HCT116 (cell line): ENCODE results near the gene ADAMTS9. TPM values are rescaled to one million over a fixed set of nuclear protein-coding genes. Genes with fewer than 3 reads are reported as not detected.

Experiments
- ATAC-seq: fragments of 200-7000 bp; cut with Tn5 transposase; 2 replicates; pipeline ENCODE4 v1.9.1; 2020; ENCODE audit warnings: mild to moderate bottlenecking, moderate library complexity
- BruUV-seq: library from RNA; stranded (reverse); fragments of 400-500 nt; replicated peaks from 2 replicates; lab custom pipeline; 2021; lab: Mats Ljungman, UMichigan
- CTCF ChIA-PET: fragments of 300-600 bp; sonication (Branson Sonifier 250); formaldehyde crosslinking; loops from one replicate; lab custom pipeline; 2021; ENCODE audit warnings: antibody characterized with exemption; lab: Charles Lee
- POLR2A ChIA-PET: fragments of 300-600, 350-600 bp; sonication (Branson Sonifier 250); formaldehyde crosslinking; loops from one replicate; lab custom pipeline; 2021; ENCODE audit warnings: antibody characterized with exemption; lab: Charles Lee
- RAD21 ChIA-PET, 2 experiments: fragments of 300-600 bp; sonication (Branson Sonifier 250); formaldehyde crosslinking; loops; one replicate each; lab custom pipeline; 2023; ENCODE audit warnings: low total read pairs in 2 of 2; ENCODE audit not compliant: uncharacterized antibody in 2 of 2, unreplicated experiment in 2 of 2, low non-redundant PET in 1 of 2; lab: Charles Lee
- DNase-seq: peaks from one replicate; pipeline ENCODE4 v3.0.0-alpha.2; 2010; ENCODE audit warnings: low read depth, low spot score
- H2AFZ ChIP-seq: fragments of 200-600 bp; shearing (Covaris generic), sonication (generic); 2 replicates; pipeline ENCODE4 v1.6.1; 2017; ENCODE audit warnings: low read depth, mixed run types, mixed read lengths, antibody characterized with exemption, low read length; ENCODE audit not compliant: poor library complexity, severe bottlenecking
- H3K27ac ChIP-seq: 2 replicates; pipeline ENCODE4 v1.5.1; 2012; ENCODE audit warnings: low read depth, low read length
- H3K27me3 ChIP-seq: fragments of 200-600 bp; sonication (generic); 2 replicates; pipeline ENCODE4 v1.6.1; 2016; ENCODE audit warnings: mixed run types, low read length, mixed read lengths; ENCODE audit not compliant: insufficient read depth
- H3K36me3 ChIP-seq, 2 experiments: fragments of 200-500 bp in 1 of 2; fragments of 200-600 bp in 1 of 2; sonication (Bioruptor generic) in 1 of 2; sonication (generic) in 1 of 2; 2 replicates each; pipeline versions ENCODE4 v1.5.1 to v1.6.1; 2014 to 2016; ENCODE audit warnings: low read length in 2 of 2, inconsistent platforms in 1 of 2, mixed read lengths in 1 of 2, mixed run types in 1 of 2; ENCODE audit not compliant: insufficient read depth in 2 of 2, control insufficient read depth in 1 of 2
- H3K4me1 ChIP-seq, 2 experiments: fragments of 200-600 bp in 1 of 2; sonication (generic) in 1 of 2; 2 replicates each; pipeline versions ENCODE4 v1.5.1 to v1.6.1; 2012 to 2017; ENCODE audit warnings: low read length in 2 of 2, inconsistent platforms in 1 of 2, mild to moderate bottlenecking in 1 of 2, mixed read lengths in 1 of 2, mixed run types in 1 of 2, moderate library complexity in 1 of 2; ENCODE audit not compliant: insufficient read depth in 2 of 2, control insufficient read depth in 1 of 2
- H3K4me2 ChIP-seq: fragments of 200-600 bp; sonication (generic); 2 replicates; pipeline ENCODE4 v1.6.1; 2017; ENCODE audit warnings: mixed run types, low read length, mixed read lengths
- H3K4me3 ChIP-seq, 2 experiments: fragments of 200-600 bp in 1 of 2; sonication (generic) in 1 of 2; replicated peaks in 1 of 2; 2 replicates each; pipeline ENCODE4 v1.5.1; 2011 to 2016; ENCODE audit warnings: low read length in 2 of 2, control low read depth in 1 of 2, low read depth in 1 of 2, mild to moderate bottlenecking in 1 of 2, mixed read lengths in 1 of 2, mixed run types in 1 of 2
- H3K79me2 ChIP-seq: fragments of 200-600 bp; sonication (generic); 2 replicates; pipeline ENCODE4 v1.6.1; 2017; ENCODE audit warnings: mild to moderate bottlenecking, mixed run types, low read length, moderate library complexity, mixed read lengths; ENCODE audit not compliant: insufficient read depth
- H3K9ac ChIP-seq: fragments of 200-600 bp; sonication (generic); 2 replicates; pipeline ENCODE4 v1.6.1; 2016; ENCODE audit warnings: low read length, mixed read lengths
- H3K9me2 ChIP-seq: fragments of 200-600 bp; sonication (generic), shearing (Covaris generic); 2 replicates; pipeline ENCODE4 v1.6.1; 2017; ENCODE audit warnings: mixed run types, mild to moderate bottlenecking, moderate library complexity; ENCODE audit not compliant: insufficient read depth
- H3K9me3 ChIP-seq, 2 experiments: fragments of 200-500 bp in 1 of 2; fragments of 200-600 bp in 1 of 2; sonication (Bioruptor generic) in 1 of 2; sonication (generic) in 1 of 2; 2 replicates each; pipeline ENCODE4 v1.6.1; 2014 to 2017; ENCODE audit warnings: low read length in 2 of 2, mixed read lengths in 2 of 2, inconsistent platforms in 1 of 2, low read depth in 1 of 2, mild to moderate bottlenecking in 1 of 2, mixed run types in 1 of 2, moderate library complexity in 1 of 2; ENCODE audit not compliant: control insufficient read depth in 1 of 2, insufficient read depth in 1 of 2
- H4K20me1 ChIP-seq: fragments of 200-600 bp; sonication (generic), shearing (Covaris generic); 2 replicates; pipeline ENCODE4 v1.6.1; 2017; ENCODE audit warnings: mixed run types, mild to moderate bottlenecking, moderate library complexity; ENCODE audit not compliant: insufficient read depth
- CBX3 ChIP-seq: IDR thresholded peaks from 2 replicates; pipeline ENCODE4 v1.6.1; 2012; ENCODE audit warnings: low read depth
- CEBPB ChIP-seq: IDR thresholded peaks from 2 replicates; pipeline ENCODE4 v1.6.1; 2012; ENCODE audit warnings: low read depth
- EGR1 ChIP-seq: IDR thresholded peaks from 2 replicates; pipeline ENCODE4 v1.6.1; 2012; ENCODE audit warnings: low read depth
- EZH2phosphoT487 ChIP-seq: fragments of 200-600 bp; IDR thresholded peaks from 2 replicates; pipeline ENCODE4 v1.6.1; 2018; ENCODE audit warnings: antibody characterized with exemption, borderline replicate concordance
- FOSL1 ChIP-seq: IDR thresholded peaks from 2 replicates; pipeline ENCODE4 v1.6.1; 2012; ENCODE audit warnings: low read depth
- JUND ChIP-seq: IDR thresholded peaks from 2 replicates; pipeline ENCODE4 v1.6.1; 2012
- POLR2A ChIP-seq: IDR thresholded peaks from 2 replicates; pipeline ENCODE4 v1.7.0; 2011; ENCODE audit warnings: borderline replicate concordance; ENCODE audit not compliant: insufficient read depth, insufficient read length; ENCODE audit errors: extremely low read depth
- POLR2AphosphoS5 ChIP-seq: IDR thresholded peaks from 2 replicates; pipeline ENCODE4 v1.6.1; 2011; ENCODE audit warnings: mild to moderate bottlenecking, low read depth, low read length, moderate library complexity
- RAD21 ChIP-seq: IDR thresholded peaks from 2 replicates; pipeline ENCODE4 v1.6.1; 2012; ENCODE audit warnings: low read depth, mild to moderate bottlenecking
- SP1 ChIP-seq: IDR thresholded peaks from 2 replicates; pipeline ENCODE4 v1.6.1; 2012; ENCODE audit warnings: low read depth
- TCF7L2 ChIP-seq: IDR thresholded peaks from 2 replicates; pipeline ENCODE4 v1.7.0; 2011; ENCODE audit warnings: borderline replicate concordance, inconsistent platforms; ENCODE audit not compliant: insufficient read depth, insufficient read length; ENCODE audit errors: extremely low read depth
- intact Hi-C: fragments of 100-400 bp; cut with micrococcal nuclease; formaldehyde crosslinking; loops from 2 replicates; pipeline ENCODE4 v1.10.0; 2022
- total RNA-seq: library from RNA; stranded (reverse); gene quantifications from one replicate; pipeline ENCODE4 v1.2.1, GENCODE V29; 2021; ENCODE audit not compliant: unreplicated experiment
- TF ChIP-seq, protein P1 (sequence below), 3 experiments: fragments of 200-600 bp in 1 of 3; sonication (generic) in 1 of 3; IDR thresholded peaks in 2 of 3; conservative IDR thresholded peaks in 1 of 3; 2 replicates each; pipeline ENCODE4 v1.5.1; 2012 to 2017; ENCODE audit warnings: low read depth in 2 of 3, low read length in 2 of 3, antibody characterized with exemption in 1 of 3, borderline replicate concordance in 1 of 3, control low read depth in 1 of 3, mild to moderate bottlenecking in 1 of 3, mixed read lengths in 1 of 3, mixed run types in 1 of 3, moderate library complexity in 1 of 3; ENCODE audit not compliant: insufficient read depth in 1 of 3
- TF ChIP-seq, protein P2 (sequence below): IDR thresholded peaks from 2 replicates; pipeline ENCODE4 v1.6.1; 2012; ENCODE audit warnings: low read depth

Gene ADAMTS9
- total RNA-seq, 1 experiment from 2014 or later, result 0.05 TPM

DNA sequence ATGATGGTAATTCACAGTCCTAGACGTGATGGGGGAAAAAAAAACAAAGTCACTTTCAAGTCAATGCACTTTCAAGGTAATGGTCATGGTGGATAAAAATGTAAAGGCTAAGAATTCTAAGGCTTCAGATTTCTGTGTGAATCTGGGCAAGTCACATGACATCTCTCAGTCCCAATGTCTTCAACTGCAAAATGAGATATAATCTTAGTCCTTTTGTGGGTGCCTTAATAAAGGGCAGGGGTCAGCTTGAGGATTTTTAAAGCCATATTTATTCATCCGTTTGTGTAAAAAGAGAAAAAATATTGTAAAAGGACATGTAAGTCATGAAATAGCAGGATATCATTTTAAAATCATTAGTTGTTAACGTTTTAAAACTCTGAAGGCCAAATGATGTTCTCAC lies 83.5 kb downstream of the ADAMTS9 start (continued):
- TF ChIP-seq, protein P1, sequence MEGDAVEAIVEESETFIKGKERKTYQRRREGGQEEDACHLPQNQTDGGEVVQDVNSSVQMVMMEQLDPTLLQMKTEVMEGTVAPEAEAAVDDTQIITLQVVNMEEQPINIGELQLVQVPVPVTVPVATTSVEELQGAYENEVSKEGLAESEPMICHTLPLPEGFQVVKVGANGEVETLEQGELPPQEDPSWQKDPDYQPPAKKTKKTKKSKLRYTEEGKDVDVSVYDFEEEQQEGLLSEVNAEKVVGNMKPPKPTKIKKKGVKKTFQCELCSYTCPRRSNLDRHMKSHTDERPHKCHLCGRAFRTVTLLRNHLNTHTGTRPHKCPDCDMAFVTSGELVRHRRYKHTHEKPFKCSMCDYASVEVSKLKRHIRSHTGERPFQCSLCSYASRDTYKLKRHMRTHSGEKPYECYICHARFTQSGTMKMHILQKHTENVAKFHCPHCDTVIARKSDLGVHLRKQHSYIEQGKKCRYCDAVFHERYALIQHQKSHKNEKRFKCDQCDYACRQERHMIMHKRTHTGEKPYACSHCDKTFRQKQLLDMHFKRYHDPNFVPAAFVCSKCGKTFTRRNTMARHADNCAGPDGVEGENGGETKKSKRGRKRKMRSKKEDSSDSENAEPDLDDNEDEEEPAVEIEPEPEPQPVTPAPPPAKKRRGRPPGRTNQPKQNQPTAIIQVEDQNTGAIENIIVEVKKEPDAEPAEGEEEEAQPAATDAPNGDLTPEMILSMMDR (IDR thresholded peaks at IDR 0.05 in 2 of 3, conservative IDR thresholded peaks at IDR 0.05 in 1 of 3; ENCODE audit: borderline replicate concordance in 1 of 3, insufficient read depth in 1 of 3, low read depth in 2 of 3, low read length in 2 of 3), result no peak
- TF ChIP-seq JUND (no peak), SP1 (no peak), RAD21 (no peak), CEBPB (no peak)

DNA sequence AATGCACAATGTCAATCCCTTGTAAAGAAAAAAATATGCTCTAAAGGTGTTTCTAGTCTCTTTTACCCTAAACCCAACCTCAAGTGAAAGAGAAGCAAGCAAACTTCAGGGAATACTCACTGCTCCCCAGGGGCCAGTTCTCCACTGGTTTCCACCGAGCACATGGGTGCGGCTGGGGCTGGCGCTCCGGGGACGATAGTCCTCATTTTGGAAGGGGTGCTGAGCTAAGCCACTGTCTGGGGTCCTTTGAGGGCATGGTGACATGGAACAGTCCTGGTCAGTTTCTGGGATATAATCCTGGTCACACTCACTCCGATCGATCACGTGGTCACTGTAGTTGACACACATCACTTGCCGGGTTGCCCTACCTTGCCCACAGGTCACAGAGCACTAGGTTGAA lies 86.0 kb downstream of the ADAMTS9 start:
- ChIA-PET RAD21 (no interaction called here), POLR2A (no interaction called here), CTCF (no interaction called here)
- no peaks in the 10 kb centered on the region for H3K4me1 ChIP-seq
- TF ChIP-seq EZH2phosphoT487 (no peak), JUND (no peak), EGR1 (no peak), RAD21 (no peak), FOSL1 (no peak), CEBPB (no peak), POLR2A (no peak), POLR2AphosphoS5 (no peak), CBX3 (no peak), TCF7L2 (no peak)
- TF ChIP-seq, protein P2, sequence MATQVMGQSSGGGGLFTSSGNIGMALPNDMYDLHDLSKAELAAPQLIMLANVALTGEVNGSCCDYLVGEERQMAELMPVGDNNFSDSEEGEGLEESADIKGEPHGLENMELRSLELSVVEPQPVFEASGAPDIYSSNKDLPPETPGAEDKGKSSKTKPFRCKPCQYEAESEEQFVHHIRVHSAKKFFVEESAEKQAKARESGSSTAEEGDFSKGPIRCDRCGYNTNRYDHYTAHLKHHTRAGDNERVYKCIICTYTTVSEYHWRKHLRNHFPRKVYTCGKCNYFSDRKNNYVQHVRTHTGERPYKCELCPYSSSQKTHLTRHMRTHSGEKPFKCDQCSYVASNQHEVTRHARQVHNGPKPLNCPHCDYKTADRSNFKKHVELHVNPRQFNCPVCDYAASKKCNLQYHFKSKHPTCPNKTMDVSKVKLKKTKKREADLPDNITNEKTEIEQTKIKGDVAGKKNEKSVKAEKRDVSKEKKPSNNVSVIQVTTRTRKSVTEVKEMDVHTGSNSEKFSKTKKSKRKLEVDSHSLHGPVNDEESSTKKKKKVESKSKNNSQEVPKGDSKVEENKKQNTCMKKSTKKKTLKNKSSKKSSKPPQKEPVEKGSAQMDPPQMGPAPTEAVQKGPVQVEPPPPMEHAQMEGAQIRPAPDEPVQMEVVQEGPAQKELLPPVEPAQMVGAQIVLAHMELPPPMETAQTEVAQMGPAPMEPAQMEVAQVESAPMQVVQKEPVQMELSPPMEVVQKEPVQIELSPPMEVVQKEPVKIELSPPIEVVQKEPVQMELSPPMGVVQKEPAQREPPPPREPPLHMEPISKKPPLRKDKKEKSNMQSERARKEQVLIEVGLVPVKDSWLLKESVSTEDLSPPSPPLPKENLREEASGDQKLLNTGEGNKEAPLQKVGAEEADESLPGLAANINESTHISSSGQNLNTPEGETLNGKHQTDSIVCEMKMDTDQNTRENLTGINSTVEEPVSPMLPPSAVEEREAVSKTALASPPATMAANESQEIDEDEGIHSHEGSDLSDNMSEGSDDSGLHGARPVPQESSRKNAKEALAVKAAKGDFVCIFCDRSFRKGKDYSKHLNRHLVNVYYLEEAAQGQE, result no peak
- H3K4me3 ChIP-seq, result no peak overlapping the region
- ATAC-seq (no peak), DNase-seq (no peak)
- no peaks in the 10 kb centered on the region for H4K20me1 ChIP-seq
- H3K9ac ChIP-seq, result no peak overlapping the region
- no peaks in the 10 kb centered on the region for H3K9me2 ChIP-seq
- H2AFZ ChIP-seq, result no peak overlapping the region
- intact Hi-C loops, result no loop called here
- no peaks in the 10 kb centered on the region for H3K36me3 ChIP-seq
- H3K27me3 ChIP-seq, result peaks cover 11% of the 10 kb centered on the region; the same call in 1 of the 2 replicates
- no peak overlapping the region for H3K4me2 ChIP-seq
- no peak overlapping the region for H3K27ac ChIP-seq
- H3K79me2 ChIP-seq, result no peaks in the 10 kb centered on the region
- no TSS peak for BruUV-seq
- H3K9me3 ChIP-seq, result no peaks in the 10 kb centered on the region
